ENCODE data around the gene AURKAIP1. TPM values are rescaled to one million over a fixed set of nuclear protein-coding genes. Genes with fewer than 3 reads are reported as not detected.

The AURKAIP1 gene
- total and polyA plus RNA-seq, 2 of the 13 experiments (the other 11 are each of a cell fraction or from before 2014, with no cell fraction given), result 69.5 to 175 TPM

DNA sequence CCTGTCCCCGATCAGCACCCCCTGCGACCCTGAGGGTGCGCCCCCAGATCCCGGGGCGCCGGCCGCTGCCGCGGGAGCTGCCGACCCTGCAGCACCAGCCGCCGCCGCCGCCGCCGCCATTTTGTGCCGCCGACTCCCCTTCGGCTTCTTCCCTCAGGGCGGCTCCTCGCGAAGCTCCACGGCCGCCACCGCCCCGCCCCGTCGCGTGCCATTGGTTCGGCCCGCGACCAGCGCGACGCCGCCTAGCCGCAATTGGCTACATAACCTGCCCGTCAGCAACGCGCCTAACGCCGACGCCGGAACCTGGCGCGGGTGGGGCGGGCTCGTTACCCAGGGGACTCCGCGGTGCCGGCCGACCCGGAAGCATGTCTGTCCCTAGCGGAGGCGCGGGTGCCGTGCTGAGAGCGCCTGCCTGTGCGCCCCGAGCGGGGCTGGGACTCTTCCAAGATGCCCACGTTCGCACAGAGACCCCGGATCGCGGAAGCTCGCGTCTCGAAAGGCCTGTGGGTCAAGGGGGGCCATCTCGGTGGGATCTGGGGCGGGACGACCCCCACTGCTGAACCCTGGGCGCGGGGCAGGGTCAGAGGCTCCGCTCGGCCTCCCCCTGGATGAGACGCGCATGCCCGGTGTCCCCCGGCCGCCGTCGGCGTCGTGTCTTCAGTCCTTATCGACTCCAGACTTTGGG lies 24.3 kb upstream of the AURKAIP1 start, which contains the start of gene CCNL2 (continued):
- TF ChIP-seq, protein P1, sequence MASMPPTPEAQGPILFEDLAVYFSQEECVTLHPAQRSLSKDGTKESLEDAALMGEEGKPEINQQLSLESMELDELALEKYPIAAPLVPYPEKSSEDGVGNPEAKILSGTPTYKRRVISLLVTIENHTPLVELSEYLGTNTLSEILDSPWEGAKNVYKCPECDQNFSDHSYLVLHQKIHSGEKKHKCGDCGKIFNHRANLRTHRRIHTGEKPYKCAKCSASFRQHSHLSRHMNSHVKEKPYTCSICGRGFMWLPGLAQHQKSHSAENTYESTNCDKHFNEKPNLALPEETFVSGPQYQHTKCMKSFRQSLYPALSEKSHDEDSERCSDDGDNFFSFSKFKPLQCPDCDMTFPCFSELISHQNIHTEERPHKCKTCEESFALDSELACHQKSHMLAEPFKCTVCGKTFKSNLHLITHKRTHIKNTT (CRISPR knock-in tag; IDR thresholded peaks at IDR 0.05), result no peak
- TF ChIP-seq RFX3 (CRISPR knock-in tag; IDR thresholded peaks at IDR 0.05), result 0 out of 2 replicates have a peak, but pooled peaks have one; percentile 17
- peak; percentile 65; the same call in 1 of the 2 replicates for TF ChIP-seq POGZ (CRISPR knock-in tag; IDR thresholded peaks at IDR 0.05)
- no peak for TF ChIP-seq CBX1 (IDR thresholded peaks at IDR 0.05; ENCODE audit: low read depth)
- TF ChIP-seq ZNF629 (CRISPR knock-in tag; conservative IDR thresholded peaks at IDR 0.05), result no peak
- no peak for TF ChIP-seq DPF2 (CRISPR knock-in tag; IDR thresholded peaks at IDR 0.05; ENCODE audit: borderline replicate concordance, low read depth)
- TF ChIP-seq BRCA1 (CRISPR knock-in tag; IDR thresholded peaks at IDR 0.05), result no peak
- peak; percentile 47; the same call in 1 of the 2 replicates for TF ChIP-seq ZNF264 (CRISPR knock-in tag; IDR thresholded peaks at IDR 0.05)
- TF ChIP-seq ZNF703 (CRISPR knock-in tag; IDR thresholded peaks at IDR 0.05; ENCODE audit: borderline replicate concordance), result no peak
- TF ChIP-seq, protein P2, sequence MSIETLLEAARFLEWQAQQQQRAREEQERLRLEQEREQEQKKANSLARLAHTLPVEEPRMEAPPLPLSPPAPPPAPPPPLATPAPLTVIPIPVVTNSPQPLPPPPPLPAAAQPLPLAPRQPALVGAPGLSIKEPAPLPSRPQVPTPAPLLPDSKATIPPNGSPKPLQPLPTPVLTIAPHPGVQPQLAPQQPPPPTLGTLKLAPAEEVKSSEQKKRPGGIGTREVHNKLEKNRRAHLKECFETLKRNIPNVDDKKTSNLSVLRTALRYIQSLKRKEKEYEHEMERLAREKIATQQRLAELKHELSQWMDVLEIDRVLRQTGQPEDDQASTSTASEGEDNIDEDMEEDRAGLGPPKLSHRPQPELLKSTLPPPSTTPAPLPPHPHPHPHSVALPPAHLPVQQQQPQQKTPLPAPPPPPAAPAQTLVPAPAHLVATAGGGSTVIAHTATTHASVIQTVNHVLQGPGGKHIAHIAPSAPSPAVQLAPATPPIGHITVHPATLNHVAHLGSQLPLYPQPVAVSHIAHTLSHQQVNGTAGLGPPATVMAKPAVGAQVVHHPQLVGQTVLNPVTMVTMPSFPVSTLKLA (IDR thresholded peaks at IDR 0.05), result peak; percentile 66
- no peak for TF ChIP-seq MBNL3 (CRISPR knock-in tag; conservative IDR thresholded peaks at IDR 0.05)
- no peak for TF ChIP-seq GPBP1L1 (CRISPR knock-in tag; IDR thresholded peaks at IDR 0.05)
- TF ChIP-seq DDIT3 (CRISPR knock-in tag; IDR thresholded peaks at IDR 0.05), result no peak
- peak; percentile 83 for TF ChIP-seq IRF2 (CRISPR knock-in tag; IDR thresholded peaks at IDR 0.05)
- no peak for TF ChIP-seq BCLAF1 (IDR thresholded peaks at IDR 0.05)
- peak; percentile 57; the same call in 1 of the 2 replicates for TF ChIP-seq ZNF782 (CRISPR knock-in tag; IDR thresholded peaks at IDR 0.05; ENCODE audit: borderline replicate concordance)
- no peak for TF ChIP-seq SATB2 (CRISPR knock-in tag; IDR thresholded peaks at IDR 0.05)
- no peak for TF ChIP-seq ZNF737 (CRISPR knock-in tag; IDR thresholded peaks at IDR 0.05; ENCODE audit: borderline replicate concordance)
- TF ChIP-seq, protein P3, sequence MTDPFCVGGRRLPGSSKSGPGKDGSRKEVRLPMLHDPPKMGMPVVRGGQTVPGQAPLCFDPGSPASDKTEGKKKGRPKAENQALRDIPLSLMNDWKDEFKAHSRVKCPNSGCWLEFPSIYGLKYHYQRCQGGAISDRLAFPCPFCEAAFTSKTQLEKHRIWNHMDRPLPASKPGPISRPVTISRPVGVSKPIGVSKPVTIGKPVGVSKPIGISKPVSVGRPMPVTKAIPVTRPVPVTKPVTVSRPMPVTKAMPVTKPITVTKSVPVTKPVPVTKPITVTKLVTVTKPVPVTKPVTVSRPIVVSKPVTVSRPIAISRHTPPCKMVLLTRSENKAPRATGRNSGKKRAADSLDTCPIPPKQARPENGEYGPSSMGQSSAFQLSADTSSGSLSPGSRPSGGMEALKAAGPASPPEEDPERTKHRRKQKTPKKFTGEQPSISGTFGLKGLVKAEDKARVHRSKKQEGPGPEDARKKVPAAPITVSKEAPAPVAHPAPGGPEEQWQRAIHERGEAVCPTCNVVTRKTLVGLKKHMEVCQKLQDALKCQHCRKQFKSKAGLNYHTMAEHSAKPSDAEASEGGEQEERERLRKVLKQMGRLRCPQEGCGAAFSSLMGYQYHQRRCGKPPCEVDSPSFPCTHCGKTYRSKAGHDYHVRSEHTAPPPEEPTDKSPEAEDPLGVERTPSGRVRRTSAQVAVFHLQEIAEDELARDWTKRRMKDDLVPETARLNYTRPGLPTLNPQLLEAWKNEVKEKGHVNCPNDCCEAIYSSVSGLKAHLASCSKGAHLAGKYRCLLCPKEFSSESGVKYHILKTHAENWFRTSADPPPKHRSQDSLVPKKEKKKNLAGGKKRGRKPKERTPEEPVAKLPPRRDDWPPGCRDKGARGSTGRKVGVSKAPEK (CRISPR knock-in tag; IDR thresholded peaks at IDR 0.05; ENCODE audit: borderline replicate concordance), result no peak
- peak; percentile 24 for TF ChIP-seq TBL1XR1 (IDR thresholded peaks at IDR 0.05; ENCODE audit: borderline replicate concordance, low read length, partially characterized antibody)
